HG02840 (cell line): ENCODE results near the gene GDF11.

Experiments used
- ATAC-seq: cut with Tn5 transposase; IDR thresholded peaks from one replicate; pipeline ENCODE4 v1.9.1; 2021; ENCODE audit warnings: mild to moderate bottlenecking, moderate library complexity, moderate number of reproducible peaks; ENCODE audit not compliant: unreplicated experiment, low FRiP score

GDF11 gene

GRCh38 chr12:55706568-55707218 is 36.2 kb upstream of the GDF11 start:
- ATAC-seq, result no peak

GRCh38 chr12:55707219-55707671 is 35.7 kb upstream of the GDF11 start:
- no peak for ATAC-seq

- no peak for ATAC-seq
Observed at GRCh38 chr12:55707841-55708694, 34.9 kb upstream of the GDF11 start, which contains the start of gene ITGA7. Gene ITGA7 (minus strand): TSS chr12:55707904. CDS start chr12:55707682, 222 bp downstream.

GRCh38 chr12:55708695-55709233 is 34.2 kb upstream of the GDF11 start:
- no peak for ATAC-seq

GRCh38 chr12:55711786-55712553 is 31.0 kb upstream of the GDF11 start:
- ATAC-seq, result no peak

GRCh38 chr12:55712700-55713415 is 30.1 kb upstream of the GDF11 start:
- ATAC-seq, result no peak

- no peak for ATAC-seq
Observed at GRCh38 chr12:55713721-55714120, 29.2 kb upstream of the GDF11 start.

GRCh38 chr12:55715169-55715764 is 27.7 kb upstream of the GDF11 start:
- ATAC-seq, result no peak

- ATAC-seq, result peak; percentile 80
Observed at GRCh38 chr12:55715833-55716581, 26.9 kb upstream of the GDF11 start, which contains the start of gene BLOC1S1. Gene BLOC1S1 (plus strand): TSS chr12:55716046. CDS start chr12:55716052, 6 bp downstream.

GRCh38 chr12:55716582-55716957 is 26.4 kb upstream of the GDF11 start:
- no peak for ATAC-seq

- ATAC-seq, result no peak
Observed at GRCh38 chr12:55717011-55718007, 25.6 kb upstream of the GDF11 start.

GRCh38 chr12:55718015-55718414 is 24.9 kb upstream of the GDF11 start:
- no peak for ATAC-seq

- no peak for ATAC-seq
Observed at GRCh38 chr12:55718624-55719275, 24.2 kb upstream of the GDF11 start.

GRCh38 chr12:55719371-55719770 is 23.6 kb upstream of the GDF11 start:
- ATAC-seq, result no peak

GRCh38 chr12:55720071-55720564 is 22.8 kb upstream of the GDF11 start, which contains the start of gene RDH5:
Gene RDH5 (plus strand): TSS chr12:55720393. CDS start chr12:55721185, 792 bp downstream.
- ATAC-seq, result no peak

- no peak for ATAC-seq
Observed at GRCh38 chr12:55720894-55721444, 22.0 kb upstream of the GDF11 start.
